Small intestine (tissue), 7 donors: Measurements from ENCODE around the gene DIS3L2. TPM values are rescaled to one million over a fixed set of nuclear protein-coding genes. Genes with fewer than 3 reads are reported as not detected.
"Not testable (repeated sequence)": the region's sequence is repeated elsewhere in the genome, so short reads cannot be mapped to it uniquely, and the experiment has no call there.

ENCODE experiments used
- DNase-seq, 2 donors: peaks; one replicate each; pipeline versions ENCODE4 v3.0.0 to v3.0.0-alpha.2; 2013
- FAIRE-seq: peaks from 2 replicates; lab custom pipeline; 2012; peaks lifted over from hg19 to GRCh38; lab: Jason Lieb, UNC
- H3K27ac ChIP-seq, 3 donors: one replicate each; pipeline ENCODE4 v1.5.1; 2013; ENCODE audit warnings: low read length in 2 of 3, mild to moderate bottlenecking in 2 of 3, control low read depth in 1 of 3, inconsistent platforms in 1 of 3, low read depth in 1 of 3, moderate library complexity in 1 of 3
- H3K27me3 ChIP-seq, 3 donors: one replicate each; pipeline ENCODE4 v1.6.1; 2013; ENCODE audit warnings: low read length in 3 of 3, inconsistent platforms in 1 of 3; ENCODE audit not compliant: control insufficient read depth in 3 of 3, insufficient read depth in 3 of 3
- H3K36me3 ChIP-seq, 3 donors: one replicate each; pipeline ENCODE4 v1.6.1; 2013; ENCODE audit warnings: low read length in 3 of 3, inconsistent platforms in 1 of 3, low read depth in 1 of 3, mild to moderate bottlenecking in 1 of 3, moderate library complexity in 1 of 3; ENCODE audit not compliant: control insufficient read depth in 3 of 3, insufficient read depth in 2 of 3
- H3K4me1 ChIP-seq, 3 donors: one replicate each; pipeline ENCODE4 v1.6.1; 2013; ENCODE audit warnings: low read length in 2 of 3, inconsistent platforms in 1 of 3, low read depth in 1 of 3, mild to moderate bottlenecking in 1 of 3, moderate library complexity in 1 of 3; ENCODE audit not compliant: control insufficient read depth in 3 of 3, insufficient read depth in 2 of 3
- H3K4me3 ChIP-seq, 3 donors: one replicate each; pipeline ENCODE4 v1.5.1; 2013; ENCODE audit warnings: low read length in 3 of 3, control low read depth in 1 of 3, inconsistent platforms in 1 of 3, low read depth in 1 of 3, mild to moderate bottlenecking in 1 of 3, moderate library complexity in 1 of 3
- H3K9me3 ChIP-seq, 2 donors: one replicate each; pipeline ENCODE4 v1.6.1; 2013; ENCODE audit warnings: low read depth in 1 of 2, low read length in 1 of 2; ENCODE audit not compliant: control insufficient read depth in 2 of 2, insufficient read depth in 1 of 2
- WGBS, 3 donors: extraction: QIAGEN DNeasy Blood & Tissue Kit; methylation state at CpG; one replicate each; pipeline ENCODE4 v1.1.7; 2013; 5-methylcytosine and 5-hydroxymethylcytosine counted together
- polyA plus RNA-seq, 4 donors: library from polyadenylated mRNA; stranded (reverse) in 3 of 4; unstranded in 1 of 4; fragments of 200-250 nt in 3 of 4; fragments of 120-200 nt in 1 of 4; gene quantifications; one replicate each; pipeline versions ENCODE4 v1.2.1 to v1.2.3, GENCODE V29; 2013
- donor health status: healthy with polysubstance abuse.
- donor health status: control.
- donor health status: control.
- donor health status: Bipolar disorder and iron deficiency.
- donor health status: healthy.

Gene DIS3L2
- polyA plus RNA-seq, 4 donors = 8.3 to 22.1 (median 11.8) TPM

DNA sequence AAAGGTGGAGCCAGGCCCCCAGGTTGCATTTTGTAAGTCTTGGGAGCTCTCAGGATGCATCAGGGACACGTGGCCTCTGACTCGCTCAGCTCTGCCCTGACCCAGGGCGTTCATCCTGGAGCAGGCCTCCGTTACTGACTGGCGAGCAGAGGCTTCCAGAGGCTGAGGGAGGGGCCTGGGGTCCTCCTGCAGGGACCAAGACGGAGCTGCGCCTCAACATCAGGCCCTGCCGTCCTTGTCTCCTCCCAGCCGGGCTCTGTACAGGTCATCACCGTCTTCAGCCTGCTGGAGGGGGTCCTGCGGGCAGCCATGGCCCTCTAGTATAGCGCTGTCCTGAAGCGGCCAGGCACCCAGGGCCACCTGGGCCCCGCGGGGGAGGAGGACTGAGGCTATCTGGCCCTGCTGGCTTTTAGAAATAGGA, 406.8 kb downstream of the DIS3L2 start:
- WGBS, 3 donors = 80 to 89% (median 87%) methylated on average over 15 of the region's 15 CpGs
- Histone ChIP-seq H3K36me3 (no peaks in the 10 kb centered on the region), H3K27me3 (peaks cover 0 to 3% (median 0%) of the 10 kb centered on the region in 3 donors), H3K4me1 (peaks cover 0 to 4% (median 0%) of the 10 kb centered on the region in 3 donors), H3K4me3 (no peak overlapping the region), H3K27ac (no peak overlapping the region), H3K9me3 (no peaks in the 10 kb centered on the region)
- DNase-seq (no peak), FAIRE-seq (no peak)

DNA sequence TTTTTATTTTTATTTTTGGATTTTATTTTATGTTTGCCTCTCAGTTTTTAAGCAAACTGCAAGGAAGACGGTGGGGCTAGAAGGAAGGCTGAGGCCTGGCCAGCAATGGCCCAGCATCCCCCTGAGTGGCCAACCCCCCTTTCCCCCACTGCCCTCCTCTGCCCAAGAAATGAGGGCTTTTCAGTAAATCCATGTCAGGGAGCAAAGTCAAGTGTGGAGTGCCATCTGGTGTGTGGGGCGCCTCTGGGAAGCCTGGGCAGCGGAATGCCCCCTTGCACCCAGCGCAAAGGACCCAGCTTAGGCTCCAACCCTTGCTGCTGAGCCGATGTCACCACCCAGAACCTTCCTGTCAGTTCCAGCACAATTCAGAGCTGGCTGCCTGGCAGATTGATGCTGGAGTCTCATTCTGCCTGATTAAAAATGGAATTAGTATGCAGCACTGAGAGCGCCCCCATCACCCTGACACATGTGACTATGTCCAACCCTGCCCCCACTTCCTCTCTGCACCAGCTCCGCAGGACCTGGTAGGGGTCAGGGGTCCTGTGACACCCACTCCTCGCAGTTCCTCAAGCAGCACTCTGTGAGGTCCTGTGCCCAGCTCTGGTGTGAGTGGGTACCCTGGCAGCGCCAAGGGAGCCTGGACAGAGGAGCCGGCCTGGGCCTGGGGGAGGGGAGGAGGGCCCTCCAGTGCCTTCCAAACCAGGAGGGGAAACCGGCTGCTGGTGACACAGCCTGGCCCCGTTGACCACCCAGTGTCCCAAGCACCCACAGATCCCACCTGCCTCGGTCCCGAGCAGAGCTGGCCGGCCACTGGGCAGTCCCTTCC, 407.8 kb downstream of the DIS3L2 start:
- no peak for DNase-seq
- Histone ChIP-seq H3K27ac (no peak overlapping the region), H3K36me3 (no peaks in the 10 kb centered on the region), H3K27me3 (peaks cover 0 to 3% (median 0%) of the 10 kb centered on the region in 3 donors), H3K9me3 (no peaks in the 10 kb centered on the region), H3K4me1 (peaks cover 0 to under 1% (median 0%) of the 10 kb centered on the region in 3 donors), H3K4me3 (no peak overlapping the region)
- no peak for FAIRE-seq
- whole genome bisulfite sequencing, 3 donors = 75 to 80% (median 79%) methylated on average over 15 of the region's 15 CpGs

DNA sequence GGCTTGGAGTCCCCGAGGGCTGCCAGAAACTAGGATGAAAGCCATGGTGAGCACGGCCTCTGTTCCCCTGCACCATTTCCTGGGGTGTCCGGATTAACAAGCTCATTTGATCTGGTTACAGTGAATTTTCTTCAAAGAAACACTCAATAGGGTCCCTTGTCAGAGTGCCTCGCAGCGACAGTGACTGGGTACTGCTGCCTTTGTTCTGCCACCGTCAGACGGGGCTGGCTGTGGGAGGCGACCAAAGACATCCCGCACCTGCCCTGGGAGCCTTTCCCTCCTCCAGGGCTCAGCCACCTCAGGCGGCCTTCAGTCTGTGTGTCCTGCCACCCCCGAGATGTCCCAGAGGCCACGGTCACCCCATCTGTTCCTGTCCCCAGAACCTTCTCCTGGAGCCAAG, 408.5 kb downstream of the DIS3L2 start:
- not testable (repeated sequence) for H3K36me3 ChIP-seq, FAIRE-seq, DNase-seq, H3K27ac ChIP-seq, H3K4me3 ChIP-seq, H3K9me3 ChIP-seq, H3K4me1 ChIP-seq, H3K27me3 ChIP-seq
- WGBS, 3 donors = 22 to 42% (median 31%) methylated on average over 8 to 10 of the region's 12 CpGs

DNA sequence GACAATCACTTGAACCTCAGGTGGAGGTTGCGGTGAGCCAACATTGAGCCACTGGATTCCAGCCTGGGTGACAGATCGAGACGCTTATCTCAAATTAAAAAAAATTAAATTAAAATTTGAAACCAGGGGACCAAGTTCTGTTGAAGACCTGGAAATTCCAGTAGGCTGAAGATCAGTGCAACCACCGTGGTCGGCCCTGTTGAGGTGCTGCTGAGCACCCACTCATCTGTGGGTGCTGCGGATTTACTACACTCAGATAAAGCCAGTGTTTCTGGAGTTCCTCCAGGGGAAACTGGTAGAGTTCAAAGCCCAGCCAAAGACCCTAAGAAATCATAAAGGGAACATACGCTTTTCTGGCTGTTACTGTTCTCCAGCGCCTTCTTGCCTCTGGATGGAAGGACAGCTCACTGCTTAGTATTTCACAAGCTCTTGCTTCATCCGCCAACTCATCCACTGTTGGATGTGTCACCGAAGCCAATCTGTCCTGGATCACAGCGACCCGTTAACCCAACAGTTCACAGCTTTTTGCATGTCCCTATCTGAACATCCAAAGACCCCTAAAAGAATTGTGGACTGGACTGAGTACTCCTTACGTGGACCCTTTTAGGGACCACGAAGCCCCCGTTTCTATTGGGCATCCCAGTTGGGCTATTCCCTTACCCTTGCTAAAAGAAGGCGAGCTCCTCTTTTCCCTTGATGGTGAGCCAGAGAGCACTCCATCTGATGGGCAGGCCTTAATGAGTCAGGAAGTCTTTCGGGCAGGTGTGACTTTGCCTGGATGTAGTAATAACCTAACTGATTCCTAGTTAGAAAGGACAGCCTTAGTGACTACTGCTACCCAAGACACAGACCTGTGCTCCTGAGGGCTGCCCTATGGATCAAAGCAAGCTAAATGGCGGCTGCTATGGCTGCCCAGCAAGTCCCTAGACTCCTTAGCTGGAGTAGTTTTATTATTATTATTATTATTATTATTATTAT, 411.0 kb downstream of the DIS3L2 start:
- Histone ChIP-seq H3K9me3 (no peaks in the 10 kb centered on the region), H3K27me3 (peaks cover 0 to 6% (median 0%) of the 10 kb centered on the region in 3 donors), H3K4me1 (no peaks in the 10 kb centered on the region), H3K4me3 (no peak overlapping the region), H3K27ac (no peak overlapping the region), H3K36me3 (no peaks in the 10 kb centered on the region)
- whole genome bisulfite sequencing, 3 donors = 93 to 95% (median 93%) methylated on average over 18 of the region's 18 CpGs
- FAIRE-seq = no peak
- DNase-seq = no peak

DNA sequence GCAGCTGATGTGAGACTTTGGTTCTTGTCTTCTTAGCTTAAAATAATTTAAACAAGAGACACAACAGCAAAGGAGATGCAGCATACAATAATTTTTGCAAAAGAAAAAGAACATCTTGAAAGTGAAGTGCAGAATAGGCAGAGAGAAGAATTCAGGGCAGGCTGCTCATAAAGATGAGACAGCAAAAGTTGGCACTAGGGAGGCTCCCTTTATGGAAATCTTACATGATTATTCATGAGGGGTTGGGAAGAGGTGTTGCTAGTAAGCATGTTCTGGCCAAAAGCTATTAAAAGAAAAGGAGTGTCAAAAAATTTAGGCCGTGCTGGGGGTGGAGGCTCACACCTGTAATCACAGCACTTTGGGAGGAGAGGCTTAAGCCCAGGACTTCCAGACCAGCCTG, 412.8 kb downstream of the DIS3L2 start:
- Histone ChIP-seq H3K27ac (no peak overlapping the region), H3K9me3 (no peaks in the 10 kb centered on the region), H3K4me1 (no peaks in the 10 kb centered on the region), H3K4me3 (no peak overlapping the region), H3K36me3 (no peaks in the 10 kb centered on the region), H3K27me3 (peaks cover 0 to 5% (median 0%) of the 10 kb centered on the region in 3 donors)
- 76 to 83% (median 83%) methylated on average over 1 of the region's 1 CpG for WGBS, 3 donors
- no peak for FAIRE-seq
- DNase-seq = no peak

DNA sequence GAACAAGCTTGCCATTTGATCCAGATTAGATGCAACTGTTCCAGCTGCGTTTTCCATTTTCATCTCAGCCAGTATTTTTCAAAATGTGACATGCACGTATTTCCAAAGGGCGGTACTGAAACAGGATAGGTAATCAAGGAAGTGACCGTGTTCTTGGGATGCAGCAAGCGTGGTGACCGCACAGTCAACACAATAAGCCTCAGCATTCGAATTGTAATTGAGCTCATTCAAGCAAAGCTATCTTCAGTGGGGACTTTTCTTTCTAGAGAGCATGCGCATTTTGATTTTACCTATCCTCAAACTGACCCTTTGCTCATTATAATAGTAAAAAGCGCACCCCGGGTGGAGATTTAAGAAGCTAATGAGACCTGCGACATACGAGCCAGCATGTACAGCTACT, 413.7 kb downstream of the DIS3L2 start:
- H3K27ac ChIP-seq = no peak overlapping the region
- FAIRE-seq (no peak), DNase-seq (no peak)
- H3K4me3 ChIP-seq = no peak overlapping the region
- 74 to 84% (median 83%) methylated on average over 12 of the region's 12 CpGs for WGBS, 3 donors
- H3K36me3 ChIP-seq = no peaks in the 10 kb centered on the region
- no peaks in the 10 kb centered on the region for H3K4me1 ChIP-seq
- peaks cover 0 to 5% (median 0%) of the 10 kb centered on the region in 3 donors for H3K27me3 ChIP-seq
- H3K9me3 ChIP-seq = no peaks in the 10 kb centered on the region

DNA sequence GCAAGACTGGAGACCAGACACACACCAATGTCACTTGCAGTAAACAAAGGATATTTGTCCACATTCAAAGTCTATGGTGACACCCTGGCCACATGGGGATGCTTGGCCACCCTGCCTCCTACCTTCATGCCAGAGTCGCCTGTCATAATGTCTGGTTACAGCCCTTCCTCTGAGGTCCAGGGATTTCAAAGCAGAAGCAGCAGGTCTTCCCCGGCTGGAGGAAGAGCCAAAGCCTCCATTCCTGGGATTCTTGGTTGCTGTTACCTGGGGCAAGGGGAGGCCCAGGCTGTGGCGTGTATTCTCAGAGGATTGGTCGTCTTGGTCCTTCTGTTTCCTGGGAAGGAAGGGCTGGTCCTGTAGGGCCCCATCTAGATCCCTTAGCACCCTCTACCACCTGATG, 414.7 kb downstream of the DIS3L2 start:
- Histone ChIP-seq H3K4me1 (no peaks in the 10 kb centered on the region), H3K9me3 (no peaks in the 10 kb centered on the region), H3K4me3 (no peak overlapping the region), H3K27ac (no peak overlapping the region), H3K27me3 (peaks cover 0 to 6% (median 0%) of the 10 kb centered on the region in 3 donors), H3K36me3 (no peaks in the 10 kb centered on the region)
- DNase-seq (no peak), FAIRE-seq (no peak)
- WGBS, 3 donors = 81 to 89% (median 84%) methylated on average over 4 of the region's 4 CpGs

DNA sequence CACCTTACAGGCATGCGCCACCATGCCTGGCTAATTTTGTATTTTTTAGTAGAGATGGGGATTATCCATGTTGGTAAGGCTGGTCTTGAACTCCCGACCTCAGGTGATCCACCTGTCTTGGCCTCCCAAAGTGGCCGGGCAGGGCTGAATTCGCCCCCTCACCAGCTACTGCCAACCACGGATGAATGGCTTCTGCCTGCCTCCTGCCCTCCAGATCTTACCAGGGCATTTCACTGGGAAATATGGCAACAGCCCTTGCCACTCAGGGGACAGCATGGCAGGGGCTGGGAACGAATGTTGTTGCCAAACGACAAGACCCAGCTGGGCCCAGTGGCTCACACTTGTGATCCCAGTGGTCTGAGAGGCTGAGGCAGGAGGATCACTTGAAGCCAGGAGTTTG, 415.2 kb downstream of the DIS3L2 start:
- Histone ChIP-seq H3K4me1 (no peaks in the 10 kb centered on the region), H3K27me3 (peaks cover 0 to 8% (median 0%) of the 10 kb centered on the region in 3 donors), H3K9me3 (no peaks in the 10 kb centered on the region), H3K4me3 (no peak overlapping the region), H3K36me3 (no peaks in the 10 kb centered on the region), H3K27ac (no peak overlapping the region)
- FAIRE-seq (no peak), DNase-seq (no peak)
- 81 to 87% (median 85%) methylated on average over 7 of the region's 7 CpGs for WGBS, 3 donors
